Right atrium auricular region (tissue), 2 donors: ENCODE results near the gene HMGN3. TPM values are rescaled to one million over a fixed set of nuclear protein-coding genes. Genes with fewer than 3 reads are reported as not detected.

Experiments used
- DNase-seq: peaks from one replicate; pipeline ENCODE4 v3.0.0-alpha.2; 2019; ENCODE audit warnings: low spot score
- H3K27ac ChIP-seq, 2 donors: fragments of 200-600 bp; sonication (generic); 1 replicate in 1 of 2; 2 replicates in 1 of 2; pipeline ENCODE4 v1.5.1; 2016 to 2019
- H3K27me3 ChIP-seq, 2 donors: fragments of 200-600 bp; sonication (generic); one replicate each; pipeline versions ENCODE4 v1.5.1 to v1.6.0; 2017 to 2019
- H3K36me3 ChIP-seq: fragments of 200-600 bp; sonication (generic); one replicate; pipeline ENCODE4 v1.5.1; 2016
- H3K4me1 ChIP-seq, 2 donors: fragments of 200-600 bp; sonication (generic); one replicate each; pipeline versions ENCODE4 v1.5.1 to v1.6.0; 2017 to 2019
- H3K4me3 ChIP-seq, 2 donors: fragments of 200-600 bp; sonication (generic); 1 replicate in 1 of 2; 2 replicates in 1 of 2; pipeline ENCODE4 v1.5.1; 2017 to 2019; ENCODE audit warnings: mild to moderate bottlenecking in 1 of 2, moderate library complexity in 1 of 2
- H3K9me3 ChIP-seq, 2 donors: fragments of 200-600 bp; sonication (generic); one replicate each; pipeline ENCODE4 v1.5.1; 2019
- total RNA-seq, 2 donors: library from RNA; depleted of rRNA; stranded (reverse); fragments of >200 nt; gene quantifications; one replicate each; pipeline ENCODE4 v1.1.0, GENCODE V29; 2016
- TF ChIP-seq, protein P1 (sequence below), 2 donors: fragments of 200-600 bp; sonication (generic); IDR thresholded peaks; one replicate each; pipeline ENCODE4 v1.5.1; 2019; ENCODE audit warnings: antibody characterized with exemption in 2 of 2

Gene HMGN3
- total RNA-seq, 2 donors from 2014 or later, result 77.0 to 152 TPM

DNA sequence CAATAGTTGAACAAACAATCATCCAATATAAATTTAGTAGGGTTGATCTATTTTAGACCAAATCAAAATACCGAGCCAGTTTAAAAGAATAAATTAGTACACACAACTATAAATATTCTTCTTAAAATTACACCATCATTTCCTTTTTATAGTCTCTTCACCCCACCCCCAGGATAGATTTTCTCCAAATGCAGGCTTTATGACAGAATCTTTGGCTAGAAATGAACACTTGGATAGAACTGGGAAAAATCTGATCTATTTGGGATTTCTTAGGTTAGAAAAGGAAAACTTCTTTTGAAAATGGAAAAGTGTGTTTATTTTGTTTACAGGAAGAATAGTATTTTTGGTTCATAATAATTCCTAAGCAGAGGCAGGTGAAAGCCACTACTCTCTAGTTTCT, 74.6 kb downstream of the HMGN3 start:
- Histone ChIP-seq H3K9me3 (no peaks in the 10 kb centered on the region), H3K4me3 (no peak overlapping the region), H3K4me1 (no peaks in the 10 kb centered on the region), H3K36me3 (no peaks in the 10 kb centered on the region), H3K27me3 (no peaks in the 10 kb centered on the region), H3K27ac (no peak overlapping the region)
- no peak for DNase-seq
- TF ChIP-seq, protein P1, sequence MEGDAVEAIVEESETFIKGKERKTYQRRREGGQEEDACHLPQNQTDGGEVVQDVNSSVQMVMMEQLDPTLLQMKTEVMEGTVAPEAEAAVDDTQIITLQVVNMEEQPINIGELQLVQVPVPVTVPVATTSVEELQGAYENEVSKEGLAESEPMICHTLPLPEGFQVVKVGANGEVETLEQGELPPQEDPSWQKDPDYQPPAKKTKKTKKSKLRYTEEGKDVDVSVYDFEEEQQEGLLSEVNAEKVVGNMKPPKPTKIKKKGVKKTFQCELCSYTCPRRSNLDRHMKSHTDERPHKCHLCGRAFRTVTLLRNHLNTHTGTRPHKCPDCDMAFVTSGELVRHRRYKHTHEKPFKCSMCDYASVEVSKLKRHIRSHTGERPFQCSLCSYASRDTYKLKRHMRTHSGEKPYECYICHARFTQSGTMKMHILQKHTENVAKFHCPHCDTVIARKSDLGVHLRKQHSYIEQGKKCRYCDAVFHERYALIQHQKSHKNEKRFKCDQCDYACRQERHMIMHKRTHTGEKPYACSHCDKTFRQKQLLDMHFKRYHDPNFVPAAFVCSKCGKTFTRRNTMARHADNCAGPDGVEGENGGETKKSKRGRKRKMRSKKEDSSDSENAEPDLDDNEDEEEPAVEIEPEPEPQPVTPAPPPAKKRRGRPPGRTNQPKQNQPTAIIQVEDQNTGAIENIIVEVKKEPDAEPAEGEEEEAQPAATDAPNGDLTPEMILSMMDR (IDR thresholded peaks at IDR 0.05), result no peak

GRCh38 chr6:79158856-79159516, 75.5 kb downstream of the HMGN3 start:
- H3K9me3 ChIP-seq, result no peaks in the 10 kb centered on the region
- no peaks in the 10 kb centered on the region for H3K27me3 ChIP-seq
- H3K27ac ChIP-seq, result no peak overlapping the region
- no peak overlapping the region for H3K4me3 ChIP-seq
- no peaks in the 10 kb centered on the region for H3K4me1 ChIP-seq
- H3K36me3 ChIP-seq, result no peaks in the 10 kb centered on the region
- no peak for DNase-seq
- TF ChIP-seq, protein P1 (IDR thresholded peaks at IDR 0.05), result no peak

GRCh38 chr6:79157961-79158644, 76.4 kb downstream of the HMGN3 start:
- DNase-seq, result no peak
- no peaks in the 10 kb centered on the region for H3K27me3 ChIP-seq
- TF ChIP-seq, protein P1 (IDR thresholded peaks at IDR 0.05), result no peak

DNA sequence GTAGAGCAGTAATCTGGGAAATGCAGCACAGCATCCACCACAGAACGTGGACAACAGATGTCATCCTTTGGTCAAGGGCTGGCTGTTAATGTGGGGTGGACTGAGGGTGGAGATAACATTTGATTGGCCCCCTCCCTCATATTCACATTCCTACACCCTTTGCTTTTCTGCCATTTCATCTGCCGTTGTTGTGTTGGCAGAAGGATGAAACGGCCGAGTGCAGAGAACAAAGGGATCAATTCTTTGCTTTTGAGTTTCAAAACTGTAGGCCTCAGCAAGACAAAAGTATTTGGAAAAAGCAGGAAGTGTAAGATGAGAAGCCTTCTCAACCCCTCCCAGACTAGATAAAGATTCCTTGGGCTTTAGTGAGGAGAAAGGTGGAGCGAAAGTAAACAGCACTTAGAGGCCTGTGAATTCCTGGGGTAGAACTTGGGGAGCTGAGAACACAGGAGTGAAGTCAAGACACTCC, 82.2 kb downstream of the HMGN3 start:
- Histone ChIP-seq H3K27ac (no peak overlapping the region), H3K4me1 (no peaks in the 10 kb centered on the region), H3K36me3 (no peaks in the 10 kb centered on the region), H3K27me3 (no peaks in the 10 kb centered on the region), H3K9me3 (no peaks in the 10 kb centered on the region), H3K4me3 (no peak overlapping the region)
- TF ChIP-seq, protein P1 (IDR thresholded peaks at IDR 0.05), result no peak
- no peak for DNase-seq

More at GRCh38 chr6:79157961-79158644, 76.4 kb downstream of the HMGN3 start:
- no peak overlapping the region for H3K4me3 ChIP-seq
- H3K9me3 ChIP-seq, result no peaks in the 10 kb centered on the region
- no peaks in the 10 kb centered on the region for H3K4me1 ChIP-seq
- no peak overlapping the region for H3K27ac ChIP-seq
- no peaks in the 10 kb centered on the region for H3K36me3 ChIP-seq

Other genes with a start within 250 kb of the HMGN3 start
- gene PHIP, start 156.4 kb downstream of the HMGN3 start, total RNA-seq, result 10 to 100 TPM; 15.2 to 15.3 TPM